Measurements from ENCODE around the gene ECPAS. TPM values are rescaled to one million over a fixed set of nuclear protein-coding genes. Genes with fewer than 3 reads are reported as not detected.

The ECPAS gene
- polyA plus RNA-seq, 1 donor (not counting 4 experiments of a cell fraction or from before 2014, with no cell fraction given): 53.5 TPM

DNA sequence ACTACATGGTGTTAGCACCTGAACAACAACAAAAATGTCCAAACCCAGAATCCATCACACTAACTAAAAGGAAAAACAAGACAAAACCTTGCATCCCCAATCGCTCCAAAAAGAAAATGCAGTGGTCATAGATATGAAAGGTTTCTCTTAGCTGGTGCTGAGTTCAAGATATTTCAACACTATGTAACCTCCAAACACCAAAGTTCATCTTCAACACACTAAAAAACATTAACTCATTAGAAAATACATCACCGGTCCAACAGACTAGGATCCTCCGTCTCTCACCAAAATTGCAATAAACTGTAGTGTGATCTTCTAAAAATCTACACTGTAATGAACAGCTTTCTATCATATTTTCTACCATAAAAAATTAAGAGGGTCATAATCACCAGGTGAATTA, 60.8 kb downstream of the ECPAS start:
- Histone ChIP-seq H3K9me1 (ENCODE audit: control insufficient read depth, extremely low read depth, insufficient read depth, low read length) (no peaks in the 10 kb centered on the region), H3K27ac (ENCODE audit: control insufficient read depth, insufficient read depth, low read length) (no peak overlapping the region), H3K4me2 (ENCODE audit: control insufficient read depth, extremely low read depth, insufficient read depth, low read depth, low read length) (no peak overlapping the region), H3K4me1 (ENCODE audit: control insufficient read depth, extremely low read depth, insufficient read depth, low read length) (no peaks in the 10 kb centered on the region), H3K27me3 (ENCODE audit: control insufficient read depth, extremely low read depth, insufficient read depth, low read length) (no peaks in the 10 kb centered on the region), H3K79me2 (ENCODE audit: control insufficient read depth, insufficient read depth, low read length) (no peaks in the 10 kb centered on the region), H3K36me3 (ENCODE audit: control insufficient read depth in 2 of 2, extremely low read depth in 1 of 2, insufficient read depth in 2 of 2, low read length in 2 of 2) (peaks cover 10 to 27% of the 10 kb centered on the region in 2 experiments), H2AFZ (ENCODE audit: control insufficient read depth, low read length) (no peak overlapping the region), H3K4me3 (ENCODE audit: control insufficient read depth in 2 of 3, extremely low read depth in 1 of 3, insufficient read depth in 2 of 3, low read depth in 1 of 3, low read length in 3 of 3) (no peak overlapping the region), H3K9me3 (ENCODE audit: control insufficient read depth, low read depth, low read length) (no peaks in the 10 kb centered on the region), H3K9ac (ENCODE audit: control insufficient read depth, extremely low read depth, insufficient read depth, low read length) (no peak overlapping the region), H4K20me1 (ENCODE audit: control insufficient read depth, extremely low read depth, insufficient read depth, low read length) (no peaks in the 10 kb centered on the region)
- TF ChIP-seq, protein P1, sequence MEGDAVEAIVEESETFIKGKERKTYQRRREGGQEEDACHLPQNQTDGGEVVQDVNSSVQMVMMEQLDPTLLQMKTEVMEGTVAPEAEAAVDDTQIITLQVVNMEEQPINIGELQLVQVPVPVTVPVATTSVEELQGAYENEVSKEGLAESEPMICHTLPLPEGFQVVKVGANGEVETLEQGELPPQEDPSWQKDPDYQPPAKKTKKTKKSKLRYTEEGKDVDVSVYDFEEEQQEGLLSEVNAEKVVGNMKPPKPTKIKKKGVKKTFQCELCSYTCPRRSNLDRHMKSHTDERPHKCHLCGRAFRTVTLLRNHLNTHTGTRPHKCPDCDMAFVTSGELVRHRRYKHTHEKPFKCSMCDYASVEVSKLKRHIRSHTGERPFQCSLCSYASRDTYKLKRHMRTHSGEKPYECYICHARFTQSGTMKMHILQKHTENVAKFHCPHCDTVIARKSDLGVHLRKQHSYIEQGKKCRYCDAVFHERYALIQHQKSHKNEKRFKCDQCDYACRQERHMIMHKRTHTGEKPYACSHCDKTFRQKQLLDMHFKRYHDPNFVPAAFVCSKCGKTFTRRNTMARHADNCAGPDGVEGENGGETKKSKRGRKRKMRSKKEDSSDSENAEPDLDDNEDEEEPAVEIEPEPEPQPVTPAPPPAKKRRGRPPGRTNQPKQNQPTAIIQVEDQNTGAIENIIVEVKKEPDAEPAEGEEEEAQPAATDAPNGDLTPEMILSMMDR (optimal IDR thresholded peaks at IDR 0.05 in 1 of 3, IDR thresholded peaks at IDR 0.05 in 1 of 3, conservative IDR thresholded peaks at IDR 0.05 in 1 of 3; ENCODE audit: extremely low read depth in 1 of 3, insufficient read depth in 2 of 3, low read length in 3 of 3): no peak
- no peak for TF ChIP-seq EZH2 (IDR thresholded peaks at IDR 0.05; ENCODE audit: low read length)
- no peak for FAIRE-seq
- no peak for DNase-seq (ENCODE audit: low read depth, low spot score)
- dilution Hi-C loops (cut with MboI; ENCODE audit: extremely low pct_ligation_motif_present, low sequenced_read_pairs): no loop called here

DNA sequence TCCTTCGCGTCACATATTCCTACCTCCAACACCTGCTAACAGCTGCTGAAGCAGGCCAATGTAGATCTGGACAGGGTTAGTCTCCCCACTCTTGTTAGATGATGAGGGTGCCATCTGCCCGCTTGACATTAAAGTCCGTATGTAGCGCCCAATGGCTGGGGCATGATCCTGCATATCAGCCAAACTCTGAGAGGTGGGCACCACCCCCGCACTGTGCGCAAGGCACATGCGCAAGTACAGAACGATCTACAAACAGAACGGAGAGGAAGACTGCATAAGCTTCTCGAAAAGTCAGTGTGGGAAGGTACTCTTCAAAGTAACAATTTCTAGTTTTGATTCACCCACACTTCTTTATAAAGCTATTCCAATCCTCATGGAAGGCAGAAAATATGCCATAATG, 69.8 kb downstream of the ECPAS start:
- Histone ChIP-seq H3K27ac (ENCODE audit: control insufficient read depth, insufficient read depth, low read length) (no peak overlapping the region), H3K27me3 (ENCODE audit: control insufficient read depth, extremely low read depth, insufficient read depth, low read length) (no peaks in the 10 kb centered on the region), H3K4me3 (ENCODE audit: control insufficient read depth in 2 of 3, extremely low read depth in 1 of 3, insufficient read depth in 2 of 3, low read depth in 1 of 3, low read length in 3 of 3) (no peak overlapping the region), H3K9me3 (ENCODE audit: control insufficient read depth, low read depth, low read length) (no peaks in the 10 kb centered on the region), H3K9ac (ENCODE audit: control insufficient read depth, extremely low read depth, insufficient read depth, low read length) (no peak overlapping the region), H3K4me2 (ENCODE audit: control insufficient read depth, extremely low read depth, insufficient read depth, low read depth, low read length) (no peak overlapping the region), H3K36me3 (ENCODE audit: control insufficient read depth in 2 of 2, extremely low read depth in 1 of 2, insufficient read depth in 2 of 2, low read length in 2 of 2) (peaks cover 18 to 28% of the 10 kb centered on the region in 2 experiments), H3K79me2 (ENCODE audit: control insufficient read depth, insufficient read depth, low read length) (no peaks in the 10 kb centered on the region), H3K4me1 (ENCODE audit: control insufficient read depth, extremely low read depth, insufficient read depth, low read length) (peaks cover 5% of the 10 kb centered on the region), H3K9me1 (ENCODE audit: control insufficient read depth, extremely low read depth, insufficient read depth, low read length) (no peaks in the 10 kb centered on the region), H4K20me1 (ENCODE audit: control insufficient read depth, extremely low read depth, insufficient read depth, low read length) (no peaks in the 10 kb centered on the region), H2AFZ (ENCODE audit: control insufficient read depth, low read length) (no peak overlapping the region)
- dilution Hi-C loops (cut with MboI; ENCODE audit: extremely low pct_ligation_motif_present, low sequenced_read_pairs): no loop called here
- DNase-seq (ENCODE audit: low read depth, low spot score): no peak
- TF ChIP-seq, protein P1 (optimal IDR thresholded peaks at IDR 0.05 in 1 of 3, IDR thresholded peaks at IDR 0.05 in 1 of 3, conservative IDR thresholded peaks at IDR 0.05 in 1 of 3; ENCODE audit: extremely low read depth in 1 of 3, insufficient read depth in 2 of 3, low read length in 3 of 3): no peak
- no peak for TF ChIP-seq EZH2 (IDR thresholded peaks at IDR 0.05; ENCODE audit: low read length)
- FAIRE-seq: no peak
